HG03432 (cell line): Measurements from ENCODE around the gene P2RY8.
"Not testable (repeated sequence)": the region's sequence is repeated elsewhere in the genome, so short reads cannot be mapped to it uniquely, and the experiment has no call there.

Source experiments
- ATAC-seq: cut with Tn5 transposase; IDR thresholded peaks from one replicate; pipeline ENCODE4 v1.9.1; 2021; ENCODE audit warnings: mild to moderate bottlenecking, moderate library complexity; ENCODE audit not compliant: unreplicated experiment

The P2RY8 gene

DNA sequence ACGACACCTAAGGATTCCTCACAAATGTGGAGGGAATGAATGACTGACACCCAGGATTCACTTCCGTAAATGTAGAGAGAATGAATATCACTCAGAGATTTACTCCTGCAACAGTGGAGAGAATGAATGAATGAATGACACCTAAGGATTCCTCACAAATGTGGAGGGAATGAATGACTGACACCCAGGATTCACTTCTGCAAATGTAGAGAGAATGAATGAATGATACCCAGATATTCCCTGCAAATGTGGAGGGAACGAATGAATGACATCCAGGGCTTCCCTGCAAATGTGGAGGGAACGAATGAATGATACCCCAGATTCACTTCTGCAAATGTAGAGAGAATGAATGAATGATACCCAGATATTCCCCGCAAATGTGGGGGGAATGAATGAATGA is 47.6 kb downstream of the P2RY8 start:
- ATAC-seq: not testable (repeated sequence)

- no peak for ATAC-seq
These were observed 48.2 kb downstream of the P2RY8 start for GRCh38 chrX:1488745-1489144.

GRCh38 chrX:1488141-1488540 is 48.8 kb downstream of the P2RY8 start:
- ATAC-seq: no peak

DNA sequence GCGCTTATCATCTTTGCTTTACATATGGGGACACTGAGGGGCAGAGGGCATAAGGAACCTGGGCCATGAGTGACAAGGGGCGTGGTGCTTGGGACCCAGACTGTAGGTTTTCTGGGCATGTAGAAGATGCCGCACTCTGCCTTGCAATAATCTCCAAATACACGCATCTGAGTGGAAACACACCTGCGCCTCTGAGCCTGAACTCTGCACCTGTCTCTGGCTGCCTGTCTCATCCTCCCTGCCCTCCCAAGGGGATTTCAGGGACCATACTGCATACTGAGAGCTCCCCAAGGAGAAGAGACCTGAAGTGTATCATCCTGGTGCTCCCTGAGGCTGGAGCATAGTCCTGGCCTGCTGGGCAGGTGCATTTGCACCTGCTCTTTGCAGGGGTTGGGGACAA is 49.6 kb downstream of the P2RY8 start:
- no peak for ATAC-seq

- no peak for ATAC-seq
These were observed 50.1 kb downstream of the P2RY8 start for GRCh38 chrX:1486749-1487361.

DNA sequence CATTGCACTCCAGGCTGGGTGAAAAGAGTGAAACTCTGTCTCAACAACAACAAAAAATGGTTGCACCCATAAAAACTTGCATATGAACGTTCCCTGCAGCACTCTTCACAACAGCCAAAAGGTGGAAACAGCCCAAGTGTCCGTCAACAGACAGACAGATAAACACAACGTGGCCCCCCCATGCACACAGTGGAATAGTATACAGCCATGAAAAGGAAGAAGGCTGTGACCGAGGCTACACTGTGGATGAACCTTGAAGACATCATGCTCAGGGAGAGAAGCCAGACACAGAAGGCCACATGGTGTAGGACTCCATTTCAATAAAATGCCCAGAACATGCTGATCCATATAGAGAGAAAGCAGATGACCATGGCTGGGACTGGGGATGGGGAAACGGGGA is 50.8 kb downstream of the P2RY8 start:
- ATAC-seq: no peak

- ATAC-seq: no peak
These were observed 52.0 kb downstream of the P2RY8 start for GRCh38 chrX:1485033-1485432.

DNA sequence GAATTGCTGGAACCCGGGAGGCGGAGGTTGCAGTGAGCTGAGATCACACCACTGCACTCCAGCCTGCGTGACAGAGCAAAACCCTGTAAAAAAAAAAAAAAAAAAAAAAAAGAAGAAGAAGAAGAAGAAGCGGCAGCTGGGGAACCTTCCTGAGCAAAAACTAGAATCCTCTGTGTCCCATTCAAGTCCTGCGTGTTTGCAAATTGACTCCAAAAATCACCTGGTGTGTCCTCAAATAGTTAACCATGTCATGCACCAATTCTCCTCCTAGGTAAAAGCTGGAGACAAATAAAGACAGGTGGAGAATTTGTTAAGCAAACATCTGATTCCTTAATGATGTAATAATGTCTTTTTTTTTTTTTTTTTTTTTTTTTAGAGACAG is 52.4 kb downstream of the P2RY8 start:
- no peak for ATAC-seq

DNA sequence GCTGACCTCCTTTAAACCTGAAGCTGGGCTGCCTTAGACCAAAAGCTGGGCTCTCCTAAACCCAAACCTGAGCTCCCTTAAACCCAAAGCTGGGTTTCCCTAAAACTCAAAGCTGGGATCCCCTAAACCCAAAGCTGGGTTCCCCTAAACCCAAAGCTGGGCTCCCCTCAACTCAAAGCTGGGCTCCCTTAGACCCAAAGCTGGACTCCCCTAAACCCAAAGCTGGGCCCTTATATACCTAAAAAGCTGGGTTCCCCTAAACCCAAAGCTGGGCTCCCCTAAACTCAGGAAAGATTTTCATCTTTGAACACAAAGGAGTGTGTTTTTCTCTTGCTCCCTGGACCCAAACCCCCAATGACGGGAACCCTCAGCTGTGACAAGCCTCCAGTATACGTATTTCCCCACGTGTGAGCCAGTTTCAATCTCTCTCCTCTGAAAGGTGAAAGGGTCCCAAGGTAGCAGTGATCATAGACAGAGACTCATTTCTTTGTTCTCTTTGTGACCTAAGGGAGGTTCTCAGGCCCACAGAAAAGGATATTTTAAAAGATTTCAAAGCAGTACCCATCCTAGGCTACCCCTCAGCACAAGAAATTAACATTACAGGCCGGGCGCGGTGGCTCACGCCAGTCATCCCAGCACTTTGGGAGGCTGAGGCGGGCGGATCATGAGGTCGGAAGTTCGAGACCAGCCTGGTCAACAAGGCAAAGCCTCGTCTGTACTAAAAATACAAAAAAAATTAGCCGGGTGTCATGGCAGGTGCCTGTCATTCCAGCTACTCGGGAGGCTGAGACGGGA is 52.9 kb downstream of the P2RY8 start:
- ATAC-seq: peak; percentile 58

GRCh38 chrX:1482530-1482928 is 54.5 kb downstream of the P2RY8 start:
- not testable (repeated sequence) for ATAC-seq

DNA sequence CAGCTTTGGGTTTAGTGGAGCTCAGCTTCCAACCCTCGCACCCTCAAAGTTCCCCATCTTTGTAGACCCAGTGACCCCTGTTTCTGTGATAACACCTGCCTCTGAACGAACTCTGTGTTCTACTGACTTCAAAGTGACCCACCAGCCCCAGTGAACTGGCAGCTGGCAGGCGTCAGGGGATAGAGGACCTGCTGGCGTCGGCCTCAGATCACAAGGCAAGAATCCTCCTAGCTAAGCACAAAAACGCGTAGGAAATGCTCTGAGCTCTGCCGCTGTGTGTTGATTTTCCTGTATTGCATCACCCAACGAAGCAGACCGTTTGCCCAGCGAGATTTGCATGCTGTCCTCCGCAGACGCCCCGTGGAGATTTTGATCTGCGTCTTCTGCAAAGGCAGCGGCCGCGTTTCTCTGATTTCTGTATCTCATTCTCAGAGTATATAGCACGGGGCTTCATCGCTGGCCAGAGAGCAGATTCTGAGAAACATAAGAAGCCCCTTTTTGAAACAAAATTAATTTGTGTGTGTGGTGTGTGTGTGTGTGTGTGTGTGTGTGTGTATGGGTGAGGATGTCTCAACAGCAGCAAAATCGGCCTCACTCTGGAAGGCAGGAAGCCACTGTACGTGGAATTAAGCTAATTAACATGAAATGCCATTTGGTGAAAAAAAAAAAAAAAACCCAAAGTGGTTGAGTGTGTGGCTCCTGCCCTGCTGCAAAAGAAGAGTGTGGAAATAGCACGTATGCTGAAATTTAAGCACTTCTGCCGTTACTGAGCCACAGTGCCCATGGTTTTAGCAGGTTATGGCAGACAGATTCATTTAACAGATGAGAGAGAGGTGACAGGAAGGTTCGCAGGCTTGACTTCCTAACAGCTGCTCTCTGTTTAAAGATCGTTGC is 55.1 kb downstream of the P2RY8 start:
- ATAC-seq: peak; percentile 44

DNA sequence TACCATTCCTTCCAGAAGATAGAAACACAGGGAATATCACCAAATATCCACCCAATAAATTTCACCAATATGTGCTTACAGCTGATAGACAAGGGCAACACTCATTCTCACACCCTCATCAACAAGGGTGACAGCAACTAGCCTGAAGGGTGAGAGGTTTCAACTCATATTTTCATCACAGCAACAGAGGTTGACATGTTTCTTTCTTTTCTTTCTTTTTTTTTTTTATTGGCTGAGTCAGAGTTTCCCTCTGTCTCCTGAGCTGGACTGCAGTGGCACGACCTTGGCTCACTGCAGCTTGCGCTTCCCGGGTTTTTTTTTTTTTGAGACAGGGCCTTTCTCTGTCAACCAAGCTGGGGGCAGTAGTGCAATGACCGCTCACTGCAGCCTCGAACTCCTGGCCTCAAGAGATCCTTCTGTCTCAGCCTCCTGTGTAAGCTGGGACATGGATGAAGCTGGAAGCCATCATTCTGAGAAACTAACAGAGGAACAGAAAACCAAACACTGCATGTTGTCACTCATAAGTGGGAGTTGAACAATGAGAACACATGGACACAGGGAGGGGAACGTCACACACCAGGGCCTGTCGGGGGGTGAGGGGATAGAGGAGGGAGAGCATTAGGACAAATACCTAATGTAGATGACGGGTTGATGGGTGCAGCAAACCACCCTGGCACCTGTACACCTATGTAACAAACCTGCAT is 56.8 kb downstream of the P2RY8 start:
- ATAC-seq: no peak

GRCh38 chrX:1477801-1478458 is 59.1 kb downstream of the P2RY8 start:
- ATAC-seq: no peak

- ATAC-seq: no peak
These were observed 59.8 kb downstream of the P2RY8 start for GRCh38 chrX:1477229-1477628.

DNA sequence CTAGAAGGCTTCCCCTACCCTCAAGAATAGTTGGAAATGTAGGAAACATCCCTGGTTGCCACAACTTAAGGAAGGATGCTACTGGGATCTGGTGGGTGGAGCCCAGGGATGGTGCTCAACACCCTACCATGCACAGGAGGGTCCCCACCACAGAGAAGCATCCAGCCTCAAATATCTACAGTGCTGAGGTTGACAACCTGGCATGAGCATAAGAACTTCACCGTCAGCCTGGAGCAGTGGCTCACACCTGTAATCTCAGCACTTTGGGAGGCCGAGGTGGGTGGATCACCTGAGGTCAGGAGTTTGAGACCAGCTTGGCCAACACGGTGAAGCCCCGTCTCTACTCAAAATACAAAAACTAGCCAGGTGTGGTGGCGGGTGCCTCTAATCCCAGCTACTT is 60.3 kb downstream of the P2RY8 start:
- ATAC-seq: no peak

DNA sequence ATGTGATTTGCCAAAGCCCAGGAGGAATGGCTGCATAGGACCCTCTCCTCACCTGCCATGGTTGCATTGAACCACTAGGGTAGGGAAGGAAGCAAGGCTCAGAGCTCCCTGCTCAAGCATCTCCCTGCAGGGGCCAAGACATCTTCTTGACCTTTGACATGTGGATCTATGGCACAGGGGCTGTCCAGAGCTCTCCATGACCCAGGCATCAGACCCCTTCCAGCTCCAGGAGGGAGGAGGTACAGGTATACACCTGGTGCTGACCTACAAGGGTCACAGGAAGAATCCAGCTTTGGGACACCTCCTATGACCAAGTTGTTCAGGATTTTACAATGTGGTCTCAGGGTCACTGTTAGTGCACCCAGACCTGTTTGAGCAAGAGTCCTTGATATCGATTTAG is 61.1 kb downstream of the P2RY8 start:
- no peak for ATAC-seq

DNA sequence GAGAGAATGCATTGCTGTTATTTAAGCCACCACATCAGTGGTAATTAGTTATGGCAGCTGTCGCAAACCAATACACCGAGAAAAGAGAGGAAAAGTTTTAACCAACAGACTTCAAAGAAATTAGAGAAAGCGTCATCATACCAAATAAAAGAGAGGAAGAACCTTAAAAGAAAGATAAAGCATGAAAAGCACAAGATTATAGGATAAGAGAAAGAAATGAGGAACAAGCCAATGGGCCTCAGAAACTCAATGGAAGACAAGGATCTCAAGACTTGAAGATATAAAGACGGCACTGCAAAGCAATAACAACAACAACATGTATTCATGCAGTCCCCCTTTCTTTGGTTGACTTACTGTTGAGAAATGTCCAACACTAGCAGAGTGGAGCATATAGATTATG is 61.5 kb downstream of the P2RY8 start:
- ATAC-seq: no peak

GRCh38 chrX:1474593-1474992 is 62.4 kb downstream of the P2RY8 start:
- ATAC-seq: not testable (repeated sequence)

DNA sequence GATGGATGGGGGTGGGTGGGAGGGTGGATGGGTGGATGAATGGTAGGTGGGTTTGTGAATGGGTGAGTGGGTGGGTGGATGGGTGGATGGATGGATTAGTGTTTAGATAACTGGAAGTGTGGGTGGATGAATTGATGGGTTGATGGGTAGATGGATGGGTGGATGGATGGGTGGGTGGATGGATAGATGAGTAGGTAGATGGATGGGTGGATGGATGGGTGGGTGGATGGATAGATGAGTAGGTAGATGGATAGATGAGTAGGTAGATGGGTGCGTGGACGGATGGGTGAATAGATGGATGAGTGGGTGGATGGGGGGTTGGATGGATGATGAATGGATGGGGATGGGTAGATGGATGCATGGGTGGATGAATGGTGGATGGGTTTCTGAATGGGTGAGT is 64.0 kb downstream of the P2RY8 start:
- no peak for ATAC-seq

DNA sequence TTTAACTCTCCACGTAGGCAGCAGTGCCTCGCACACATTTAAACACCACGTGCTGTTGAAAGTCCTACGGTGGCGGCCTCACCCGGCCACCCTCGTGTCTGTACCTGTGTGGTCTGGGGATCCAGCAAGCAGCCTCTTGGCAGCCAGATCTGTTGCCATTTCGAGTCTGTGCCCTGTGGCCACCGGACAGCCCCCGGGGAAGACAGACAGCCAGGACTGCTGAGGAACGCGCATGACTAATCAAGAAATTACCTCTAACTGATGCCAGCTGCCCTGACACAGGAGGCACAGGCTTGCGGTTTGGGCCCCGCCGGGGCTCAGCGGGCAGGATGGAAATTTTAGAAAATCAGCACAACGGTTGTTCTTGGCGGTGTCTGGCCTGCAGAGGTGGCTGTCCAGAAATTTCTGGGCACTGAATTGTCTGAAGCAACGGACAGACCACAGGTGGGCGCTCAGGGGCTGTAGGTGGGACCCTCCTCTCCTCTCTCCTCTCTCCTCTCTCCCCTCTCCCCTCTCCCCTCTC is 68.7 kb downstream of the P2RY8 start:
- ATAC-seq: peak; percentile 63
